CD14-positive monocyte (primary cell): ENCODE measurements around the gene PHF3. TPM values are rescaled to one million over a fixed set of nuclear protein-coding genes. Genes with fewer than 3 reads are reported as not detected.

ENCODE experiments used
- DNase-seq, 3 donors: peaks; one replicate each; pipeline ENCODE4 v3.0.0-alpha.2; 2011 to 2022
- H2AFZ ChIP-seq: 2 replicates; pipeline ENCODE4 v1.6.0; 2012; ENCODE audit warnings: mild to moderate bottlenecking, low read depth, low read length, inconsistent platforms; ENCODE audit not compliant: insufficient read depth, poor library complexity, severe bottlenecking
- H3K27ac ChIP-seq, 2 donors: 1 replicate in 1 of 2; 2 replicates in 1 of 2; pipeline ENCODE4 v1.5.1; 2012 to 2013; ENCODE audit warnings: low read length in 2 of 2, control low read depth in 1 of 2, inconsistent platforms in 1 of 2, low read depth in 1 of 2, mild to moderate bottlenecking in 1 of 2
- H3K27me3 ChIP-seq, 2 donors: one replicate each; pipeline versions ENCODE4 v1.6.0 to v1.6.1; 2011 to 2013; ENCODE audit warnings: low read length in 2 of 2; ENCODE audit not compliant: control insufficient read depth in 2 of 2, insufficient read depth in 2 of 2
- H3K36me3 ChIP-seq, 2 donors: replicated peaks in 1 of 2; 1 replicate in 1 of 2; 2 replicates in 1 of 2; pipeline versions ENCODE4 v1.5.1 to v1.6.1; 2012 to 2013; ENCODE audit warnings: low read length in 2 of 2, control low read depth in 1 of 2, inconsistent platforms in 1 of 2, mild to moderate bottlenecking in 1 of 2; ENCODE audit not compliant: insufficient read depth in 2 of 2, control insufficient read depth in 1 of 2
- H3K4me1 ChIP-seq, 2 donors: 1 replicate in 1 of 2; 2 replicates in 1 of 2; pipeline versions ENCODE4 v1.5.1 to v1.6.1; 2012 to 2013; ENCODE audit warnings: low read length in 2 of 2, control low read depth in 1 of 2, inconsistent platforms in 1 of 2, mild to moderate bottlenecking in 1 of 2, moderate library complexity in 1 of 2; ENCODE audit not compliant: insufficient read depth in 2 of 2, control insufficient read depth in 1 of 2
- H3K4me2 ChIP-seq: replicated peaks from 2 replicates; pipeline ENCODE3; 2012; ENCODE audit warnings: low read length, moderate library complexity, mild to moderate bottlenecking; ENCODE audit not compliant: poor library complexity, severe bottlenecking; ENCODE audit errors: extremely low read depth
- H3K4me3 ChIP-seq, 3 experiments: fragments of 200-600 bp in 1 of 3; sonication (generic) in 1 of 3; replicated peaks in 1 of 3; 1 replicate in 2 of 3; 2 replicates in 1 of 3; pipeline ENCODE4 v1.5.1; 2011 to 2013; ENCODE audit warnings: low read length in 3 of 3, mild to moderate bottlenecking in 3 of 3, control low read depth in 2 of 3, low read depth in 2 of 3, inconsistent platforms in 1 of 3, moderate library complexity in 1 of 3
- H3K79me2 ChIP-seq: 2 replicates; pipeline ENCODE4 v1.6.0; 2012; ENCODE audit warnings: mild to moderate bottlenecking, control low read depth, inconsistent platforms, low read length, moderate library complexity; ENCODE audit not compliant: insufficient read depth
- H3K9ac ChIP-seq: 2 replicates; pipeline ENCODE4 v1.6.0; 2017; ENCODE audit warnings: low read length, mild to moderate bottlenecking; ENCODE audit not compliant: insufficient read depth, poor library complexity, severe bottlenecking
- H3K9me3 ChIP-seq, 2 donors: replicated peaks in 1 of 2; 1 replicate in 1 of 2; 2 replicates in 1 of 2; pipeline versions ENCODE4 v1.5.1 to v1.6.1; 2012 to 2013; ENCODE audit warnings: low read length in 2 of 2, control low read depth in 1 of 2; ENCODE audit not compliant: control insufficient read depth in 1 of 2, insufficient read depth in 1 of 2
- H4K20me1 ChIP-seq: 2 replicates; pipeline ENCODE4 v1.6.0; 2012; ENCODE audit warnings: mild to moderate bottlenecking, low read length, control low read depth, moderate library complexity; ENCODE audit not compliant: insufficient read depth
- H3K27ac Mint-ChIP-seq, 7 donors: one replicate each; pipeline ENCODE4 v1.8.0; 2020; ENCODE audit warnings: mild to moderate bottlenecking in 7 of 7, mixed read lengths in 7 of 7, moderate library complexity in 6 of 7, inconsistent platforms in 2 of 7
- H3K27me3 Mint-ChIP-seq, 3 donors: one replicate each; pipeline ENCODE4 v1.8.0; 2021 to 2022; ENCODE audit warnings: low read depth in 3 of 3, mild to moderate bottlenecking in 3 of 3, mixed read lengths in 3 of 3, moderate library complexity in 3 of 3, inconsistent platforms in 1 of 3
- H3K36me3 Mint-ChIP-seq, 2 donors: one replicate each; pipeline ENCODE4 v1.8.0; 2020; ENCODE audit warnings: mixed read lengths in 2 of 2, inconsistent platforms in 1 of 2, mild to moderate bottlenecking in 1 of 2
- H3K4me1 Mint-ChIP-seq: one replicate; pipeline ENCODE4 v1.8.0; 2020; ENCODE audit warnings: mild to moderate bottlenecking, mixed read lengths
- H3K4me3 Mint-ChIP-seq, 2 donors: one replicate each; pipeline ENCODE4 v1.8.0; 2020; ENCODE audit warnings: mild to moderate bottlenecking in 2 of 2, mixed read lengths in 2 of 2, moderate library complexity in 1 of 2
- H3K9me3 Mint-ChIP-seq, 7 donors: one replicate each; pipeline ENCODE4 v1.8.0; 2020 to 2022; ENCODE audit warnings: mixed read lengths in 7 of 7, mild to moderate bottlenecking in 6 of 7, moderate library complexity in 6 of 7, inconsistent platforms in 2 of 7
- CTCF ChIP-seq: fragments of 200-600 bp; IDR thresholded peaks from one replicate; pipeline ENCODE4 v1.8.0; 2022; ENCODE audit warnings: antibody characterized with exemption, mild to moderate bottlenecking
- WGBS: methylation state at CpG from one replicate; pipeline ENCODE4 v1.1.5; 2013; ENCODE audit warnings: missing lambda C conversion rate; ENCODE audit not compliant: insufficient coverage; 5-methylcytosine and 5-hydroxymethylcytosine counted together
- intact Hi-C, 2 donors: fragments of 100-400 bp; cut with micrococcal nuclease; formaldehyde crosslinking; loops; one replicate each; pipeline versions ENCODE4 v1.15.0 to v1.15.1; 2023
- polyA plus RNA-seq, 3 donors: library from polyadenylated mRNA; depleted of rRNA in 1 of 3; unstranded in 2 of 3; stranded (reverse) in 1 of 3; fragments of 300-500 nt in 2 of 3; fragments of >200 nt in 1 of 3; fragmentation: Illumina TruSeq in 2 of 3; gene quantifications; 1 replicate in 2 of 3; 2 replicates in 1 of 3; pipeline ENCODE4 v1.2.3, GENCODE V29; 2012 to 2021

The PHF3 gene
- polyA plus RNA-seq, 3 donors, result 5.4 to 13.8 (median 13.0) TPM

- DNase-seq, result no peak
- Mint-ChIP-seq H3K27ac (peak overlapping the region; percentile 30 to 89 (median 73)), H3K9me3 (no peaks in the 10 kb centered on the region), H3K27me3 (peaks cover 0 to 2% (median 0%) of the 10 kb centered on the region in 3 donors), H3K4me3 (peak overlapping the region; percentile 92 to 98), H3K4me1 (peaks cover 52% of the 10 kb centered on the region), H3K36me3 (peaks cover 0 to 2% of the 10 kb centered on the region in 2 donors)
- H3K27ac ChIP-seq, result peak overlapping the region; percentile 11 to 97
- peak overlapping the region; percentile 90 for H3K4me2 ChIP-seq
- H3K4me1 ChIP-seq, result peaks cover 28 to 54% of the 10 kb centered on the region in 2 donors
- peaks cover 34% of the 10 kb centered on the region for H4K20me1 ChIP-seq
- peak overlapping the region; percentile 92 for H2AFZ ChIP-seq
- intact Hi-C loops, result loop anchor here (10.0 kb wide), 2 partner anchors 50 to 60 kb away; partner anchors contain the start of genes LOC128125822 (in 1 of the 2) and PTP4A1 (in 1 of the 2)
- no peak for TF ChIP-seq CTCF
- peak overlapping the region; percentile 98 for H3K9ac ChIP-seq
- peak overlapping the region; percentile 85 to 96 (median 90) for H3K4me3 ChIP-seq
- peaks cover 45% of the 10 kb centered on the region for H3K79me2 ChIP-seq
- H3K27me3 ChIP-seq, result no peaks in the 10 kb centered on the region
- H3K36me3 ChIP-seq, result no peaks in the 10 kb centered on the region
- no peaks in the 10 kb centered on the region for H3K9me3 ChIP-seq
- 8% methylated on average over 2 of the region's 5 CpGs for WGBS
Observed at GRCh38 chr6:63635215-63635587, 401 bp upstream of the PHF3 start.

GRCh38 chr6:63636518-63637021 lies 968 bp downstream of the PHF3 start:
- Histone ChIP-seq H3K36me3 (peaks cover 0 to 1% of the 10 kb centered on the region in 2 donors), H3K27ac (peak overlapping the region; percentile 96 to 97), H3K9ac (peak overlapping the region; percentile 98), H3K4me2 (peak overlapping the region; percentile 90), H3K9me3 (no peaks in the 10 kb centered on the region), H3K4me1 (peaks cover 23 to 49% of the 10 kb centered on the region in 2 donors), H2AFZ (peak overlapping the region; percentile 92), H3K27me3 (no peaks in the 10 kb centered on the region), H3K79me2 (peaks cover 59% of the 10 kb centered on the region), H3K4me3 (peak overlapping the region; percentile 85 to 96 (median 90)), H4K20me1 (peaks cover 48% of the 10 kb centered on the region)
- H3K4me3 Mint-ChIP-seq, result peak overlapping the region; percentile 97 to 98
- no peak for TF ChIP-seq CTCF
- no peaks in the 10 kb centered on the region for H3K9me3 Mint-ChIP-seq
- peaks cover 0 to 2% (median 0%) of the 10 kb centered on the region in 3 donors for H3K27me3 Mint-ChIP-seq
- H3K27ac Mint-ChIP-seq, result peak overlapping the region; percentile 70 to 98 (median 91)
- intact Hi-C loops, result loop anchor here (2.0 to 10.0 kb wide), 3 partner anchors 48 to 64 kb away; partner anchors contain the start of genes LOC128125822 (in 2 of the 2) and PTP4A1 (in 2 of the 2)
- H3K36me3 Mint-ChIP-seq, result peaks cover 0 to 7% of the 10 kb centered on the region in 2 donors
- 1% methylated on average over 16 of the region's 23 CpGs for WGBS
- peak in 2 of 3 donors; percentile 8 to 19 for DNase-seq
- peaks cover 52% of the 10 kb centered on the region for H3K4me1 Mint-ChIP-seq
